ENCODE measurements around the gene NMT2.

The NMT2 gene

GRCh38 chr10:15059914-15060313 lies 108.6 kb downstream of the NMT2 start:
- DNase-seq = no peak
- intact Hi-C loops (cut with DNase I) = no loop called here

GRCh38 chr10:15058689-15059088 lies 109.8 kb downstream of the NMT2 start:
- DNase-seq = no peak
- intact Hi-C loops (cut with DNase I) = no loop called here
